MM.1S (cell line): ENCODE measurements around the gene PITPNM3.

Experiments used
- DNase-seq: peaks from one replicate; pipeline ENCODE4 v3.0.0-alpha.2; 2015
- H2AFZ ChIP-seq: fragments of 300-600 bp; sonication (generic); 2 replicates; pipeline ENCODE4 v1.6.0; 2016; ENCODE audit warnings: antibody characterized with exemption, low read length
- H3F3A ChIP-seq: fragments of 300-600 bp; sonication (generic); 2 replicates; pipeline ENCODE4 v1.6.1; 2016; ENCODE audit warnings: mild to moderate bottlenecking, antibody characterized with exemption, low read length, moderate library complexity, mixed read lengths; ENCODE audit not compliant: insufficient read depth
- H3K27ac ChIP-seq: fragments of 300-600 bp; sonication (generic); 2 replicates; pipeline ENCODE4 v1.5.1; 2016; ENCODE audit warnings: mild to moderate bottlenecking, low read length
- H3K27me3 ChIP-seq: fragments of 300-600 bp; sonication (generic); replicated peaks from 2 replicates; pipeline ENCODE4 v1.6.0; 2016; ENCODE audit warnings: low read length; ENCODE audit not compliant: insufficient read depth
- H3K36me3 ChIP-seq: fragments of 300-600 bp; sonication (generic); replicated peaks from 2 replicates; pipeline ENCODE4 v1.6.1; 2016; ENCODE audit warnings: mild to moderate bottlenecking, low read length, mixed read lengths; ENCODE audit not compliant: insufficient read depth
- H3K4me1 ChIP-seq: fragments of 300-600 bp; sonication (generic); 2 replicates; pipeline ENCODE4 v1.6.1; 2016; ENCODE audit warnings: low read length, mixed read lengths
- H3K4me2 ChIP-seq: fragments of 300-600 bp; sonication (generic); 2 replicates; pipeline ENCODE4 v1.6.0; 2016; ENCODE audit warnings: low read depth, low read length
- H3K4me3 ChIP-seq: fragments of 300-600 bp; sonication (generic); 2 replicates; pipeline ENCODE4 v1.5.1; 2016; ENCODE audit warnings: low read length, mixed read lengths
- H3K79me2 ChIP-seq: fragments of 300-600 bp; sonication (generic); 2 replicates; pipeline ENCODE4 v1.6.1; 2016; ENCODE audit warnings: mixed run types, low read length, mixed read lengths
- H3K9ac ChIP-seq: fragments of 300-600 bp; sonication (generic); 2 replicates; pipeline ENCODE4 v1.6.1; 2016; ENCODE audit warnings: low read length, mixed read lengths
- H3K9me2 ChIP-seq: fragments of 300-600 bp; sonication (generic); replicated peaks from 2 replicates; pipeline ENCODE4 v1.6.1; 2016; ENCODE audit warnings: mild to moderate bottlenecking, low read length, mixed read lengths; ENCODE audit not compliant: insufficient read depth
- H3K9me3 ChIP-seq: fragments of 300-600 bp; sonication (generic); replicated peaks from 2 replicates; pipeline ENCODE4 v1.6.1; 2016; ENCODE audit warnings: mild to moderate bottlenecking, low read length, mixed read lengths; ENCODE audit not compliant: insufficient read depth
- H4K20me1 ChIP-seq: fragments of 300-600 bp; sonication (generic); 2 replicates; pipeline ENCODE4 v1.6.1; 2016; ENCODE audit warnings: mild to moderate bottlenecking, low read length, moderate library complexity, mixed read lengths; ENCODE audit not compliant: insufficient read depth
- EZH2 ChIP-seq: fragments of 300-600 bp; sonication (generic); optimal IDR thresholded peaks from 2 replicates; pipeline ENCODE3; 2017; ENCODE audit warnings: low read depth, mild to moderate bottlenecking, antibody characterized with exemption, low read length, mixed read lengths
- TF ChIP-seq, protein P1 (sequence below): fragments of 300-600 bp; sonication (generic); IDR thresholded peaks from 2 replicates; pipeline ENCODE4 v1.5.1; 2016; ENCODE audit warnings: antibody characterized with exemption, low read length, mixed read lengths

Gene PITPNM3

DNA sequence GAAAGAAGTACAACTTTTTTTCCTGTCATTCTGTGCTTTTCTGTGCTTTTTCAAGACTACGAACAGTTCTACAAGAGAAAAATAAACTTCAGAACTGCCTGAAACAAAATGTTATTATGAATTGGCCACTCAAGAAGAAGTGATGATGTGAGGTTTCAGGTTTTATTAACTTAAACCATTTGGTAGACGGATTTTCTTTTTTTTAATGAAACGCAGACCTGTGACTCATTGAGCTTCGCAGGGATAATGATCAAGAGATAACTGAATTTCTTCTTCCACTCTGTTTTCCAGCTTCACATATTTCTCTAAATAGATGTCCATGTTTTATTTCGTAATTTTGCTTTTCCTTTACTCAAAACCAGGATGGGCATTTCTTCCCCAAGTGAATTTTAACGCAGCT is 154.1 kb downstream of the PITPNM3 start:
- no peaks in the 10 kb centered on the region for H3F3A ChIP-seq
- H3K27ac ChIP-seq, result no peak overlapping the region
- H3K4me1 ChIP-seq, result no peaks in the 10 kb centered on the region
- no peak for DNase-seq
- no peaks in the 10 kb centered on the region for H3K9me3 ChIP-seq
- no peak overlapping the region for H2AFZ ChIP-seq
- peaks cover 8% of the 10 kb centered on the region; the same call in 1 of the 2 replicates for H3K27me3 ChIP-seq
- no peak overlapping the region for H3K9ac ChIP-seq
- no peaks in the 10 kb centered on the region for H3K36me3 ChIP-seq
- H3K9me2 ChIP-seq, result no peaks in the 10 kb centered on the region
- H4K20me1 ChIP-seq, result no peaks in the 10 kb centered on the region
- no peaks in the 10 kb centered on the region for H3K79me2 ChIP-seq
- H3K4me2 ChIP-seq, result no peak overlapping the region
- TF ChIP-seq EZH2, result no peak
- TF ChIP-seq, protein P1, sequence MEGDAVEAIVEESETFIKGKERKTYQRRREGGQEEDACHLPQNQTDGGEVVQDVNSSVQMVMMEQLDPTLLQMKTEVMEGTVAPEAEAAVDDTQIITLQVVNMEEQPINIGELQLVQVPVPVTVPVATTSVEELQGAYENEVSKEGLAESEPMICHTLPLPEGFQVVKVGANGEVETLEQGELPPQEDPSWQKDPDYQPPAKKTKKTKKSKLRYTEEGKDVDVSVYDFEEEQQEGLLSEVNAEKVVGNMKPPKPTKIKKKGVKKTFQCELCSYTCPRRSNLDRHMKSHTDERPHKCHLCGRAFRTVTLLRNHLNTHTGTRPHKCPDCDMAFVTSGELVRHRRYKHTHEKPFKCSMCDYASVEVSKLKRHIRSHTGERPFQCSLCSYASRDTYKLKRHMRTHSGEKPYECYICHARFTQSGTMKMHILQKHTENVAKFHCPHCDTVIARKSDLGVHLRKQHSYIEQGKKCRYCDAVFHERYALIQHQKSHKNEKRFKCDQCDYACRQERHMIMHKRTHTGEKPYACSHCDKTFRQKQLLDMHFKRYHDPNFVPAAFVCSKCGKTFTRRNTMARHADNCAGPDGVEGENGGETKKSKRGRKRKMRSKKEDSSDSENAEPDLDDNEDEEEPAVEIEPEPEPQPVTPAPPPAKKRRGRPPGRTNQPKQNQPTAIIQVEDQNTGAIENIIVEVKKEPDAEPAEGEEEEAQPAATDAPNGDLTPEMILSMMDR, result no peak
- no peak overlapping the region for H3K4me3 ChIP-seq
